GM19238 (cell line): ENCODE measurements around the gene AFDN.

ENCODE experiments used
- DNase-seq: peaks from one replicate; pipeline ENCODE4 v3.0.0; 2011; ENCODE audit warnings: low spot score; ENCODE audit not compliant: insufficient read length

AFDN gene

GRCh38 chr6:167918548-167919278 is 92.0 kb downstream of the AFDN start:
- DNase-seq: no peak

DNA sequence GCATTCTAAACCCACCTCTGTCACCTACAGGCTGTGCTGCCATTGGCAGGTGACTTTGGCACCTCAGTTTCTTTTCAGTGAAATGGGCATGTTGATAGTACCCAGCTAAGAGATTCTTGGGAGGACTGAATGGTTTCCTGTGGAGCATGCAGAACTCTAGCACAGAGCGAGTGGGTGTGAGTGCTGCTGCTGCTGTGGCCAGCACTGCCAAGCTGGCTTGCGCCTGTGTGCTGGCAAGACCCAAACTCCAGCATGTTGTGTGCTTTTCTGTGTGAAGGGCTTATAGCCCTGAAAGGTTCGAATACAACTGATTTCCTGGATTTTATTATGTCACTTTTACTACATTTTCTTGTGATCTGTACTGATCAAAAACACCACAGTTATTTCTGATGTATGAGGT is 92.6 kb downstream of the AFDN start:
- DNase-seq: no peak

- DNase-seq: no peak
These were observed 93.5 kb downstream of the AFDN start for GRCh38 chr6:167920165-167920564.

- DNase-seq: no peak
These were observed 95.1 kb downstream of the AFDN start for GRCh38 chr6:167921831-167922230.

GRCh38 chr6:167925026-167925425 is 98.3 kb downstream of the AFDN start:
- no peak for DNase-seq

DNA sequence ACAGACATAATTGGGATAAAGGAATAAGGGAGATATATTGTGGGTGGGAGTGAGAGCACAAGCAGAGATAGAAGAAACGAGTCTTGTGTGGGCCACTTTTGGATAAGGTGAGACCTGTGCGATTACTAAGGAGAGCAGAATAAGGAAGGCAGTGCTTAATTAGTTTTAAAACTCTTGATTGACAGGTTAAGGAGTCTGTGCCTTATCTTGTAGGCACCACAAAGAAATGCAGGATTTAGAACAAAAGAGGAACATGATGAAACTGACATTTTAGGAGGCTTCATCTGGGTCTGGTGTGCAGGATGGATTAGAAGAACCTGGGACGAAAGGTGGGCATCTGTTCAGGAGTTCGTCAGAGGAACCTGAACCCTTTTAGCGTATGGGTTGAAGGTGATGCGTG is 100.5 kb downstream of the AFDN start:
- DNase-seq: no peak

DNA sequence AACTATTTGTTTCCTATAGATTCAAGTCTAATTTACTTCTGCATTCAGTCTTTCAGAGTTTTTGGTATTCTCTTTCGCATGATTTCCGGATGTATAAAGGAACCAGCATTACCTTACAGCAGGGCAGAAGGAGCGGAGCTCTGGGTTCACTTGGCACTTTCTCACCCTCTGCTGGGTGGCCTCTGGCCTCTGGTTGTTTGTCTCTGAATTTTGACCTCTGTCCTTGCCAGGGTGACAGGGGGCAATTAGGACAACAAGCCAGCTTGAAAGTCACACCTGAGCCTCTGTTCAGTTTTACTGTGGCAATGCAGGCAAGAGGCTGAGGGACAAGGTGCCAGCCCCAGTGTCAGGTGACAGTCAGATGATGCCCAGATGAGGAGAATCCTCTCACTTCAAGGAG is 101.4 kb downstream of the AFDN start:
- DNase-seq: no peak

- DNase-seq: no peak
These were observed 103.6 kb downstream of the AFDN start for GRCh38 chr6:167930295-167930694.

DNA sequence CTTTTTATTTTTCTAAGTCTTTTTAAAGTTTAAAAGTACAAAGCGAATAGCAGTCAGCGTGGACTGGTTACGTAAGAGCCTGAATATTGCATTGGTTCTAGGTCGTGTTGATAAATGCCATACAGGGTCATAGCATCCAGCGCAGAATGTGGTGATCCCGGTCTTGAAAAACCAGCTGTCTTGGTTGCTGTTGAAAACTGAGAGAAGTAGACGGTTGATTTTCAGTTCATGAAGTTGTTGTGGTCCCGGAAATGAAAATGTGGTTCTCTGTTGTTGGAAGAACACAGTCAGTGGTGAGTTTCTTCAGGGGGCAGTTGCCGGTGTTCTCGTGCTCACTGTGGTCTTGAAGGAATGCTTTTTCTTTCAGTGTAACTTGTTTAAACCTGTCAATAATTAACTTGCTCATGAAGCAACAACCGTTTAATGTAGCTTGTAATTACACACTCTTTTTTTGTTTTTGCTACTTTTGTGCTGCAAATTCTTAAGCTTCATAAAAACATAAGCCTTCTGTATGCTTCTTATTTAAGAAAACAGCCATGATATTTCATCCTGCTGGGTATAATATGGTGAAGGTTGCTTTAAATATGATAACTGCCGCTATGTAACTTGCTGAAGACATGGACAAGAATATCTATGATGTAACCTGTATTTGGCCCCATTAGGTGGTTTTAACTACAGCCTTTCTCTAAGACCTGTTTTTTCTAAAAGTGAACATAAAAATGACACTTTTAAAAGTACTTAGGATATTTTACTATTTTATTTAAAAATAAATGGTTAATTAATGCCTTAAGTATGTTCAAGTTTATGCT is 106.0 kb downstream of the AFDN start:
- no peak for DNase-seq

DNA sequence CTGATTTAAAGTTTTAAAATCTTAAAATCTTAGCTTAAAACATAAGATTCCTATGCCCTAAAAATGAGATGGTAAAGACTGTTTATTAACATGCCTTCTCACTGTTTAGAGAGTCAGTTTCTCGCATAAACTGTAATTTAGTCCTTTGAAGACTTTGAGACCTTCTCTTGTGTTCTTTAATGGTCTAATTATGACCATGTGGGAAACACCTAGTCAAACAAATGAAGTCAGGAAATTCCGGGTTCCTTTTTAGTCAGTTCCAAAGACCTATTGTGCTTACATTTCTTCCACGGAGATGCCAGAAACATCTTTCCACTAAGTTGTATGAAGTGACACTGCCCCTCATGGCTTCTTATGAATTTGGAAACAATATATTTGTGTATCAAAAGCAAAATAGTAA is 106.6 kb downstream of the AFDN start:
- no peak for DNase-seq

DNA sequence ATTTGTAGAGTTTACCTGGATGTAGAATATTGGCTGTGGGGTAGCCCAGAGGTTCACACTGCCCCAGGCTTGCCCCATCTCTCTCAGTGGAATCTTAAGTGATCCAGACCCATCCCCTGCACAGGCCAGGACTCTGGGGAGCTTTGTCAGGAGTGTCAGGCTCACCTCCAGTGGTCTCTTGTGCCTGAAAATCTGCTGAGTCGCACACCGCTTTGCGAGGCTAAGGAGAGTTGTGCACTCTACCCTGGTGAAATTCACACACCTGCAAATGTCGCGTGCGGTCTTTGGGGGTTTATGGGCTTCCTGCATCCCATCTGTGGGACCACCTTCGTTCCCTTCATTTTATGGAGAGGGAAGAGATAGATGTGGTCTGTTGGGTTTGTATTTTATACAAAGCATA is 107.1 kb downstream of the AFDN start:
- DNase-seq: no peak

DNA sequence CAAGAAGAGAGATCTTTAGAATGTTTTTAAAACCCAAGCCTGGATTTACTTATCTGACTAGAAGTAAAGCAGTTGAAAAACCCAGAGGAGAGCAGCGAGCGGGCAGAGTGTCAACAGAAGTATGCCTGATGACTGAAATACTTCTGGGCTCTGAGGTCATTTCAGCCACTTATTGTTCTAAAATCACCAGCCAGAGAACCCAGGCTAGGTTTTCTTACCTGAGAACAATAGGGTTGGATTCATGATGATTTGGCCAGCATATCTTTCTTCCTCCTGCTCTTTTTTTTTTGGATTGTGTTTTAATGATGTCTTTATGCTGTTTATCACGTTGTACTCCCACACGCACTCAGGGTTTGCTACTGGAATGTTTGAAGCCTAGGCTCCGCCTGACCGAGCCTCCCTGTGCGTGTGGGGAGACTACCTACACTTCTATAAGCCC is 107.7 kb downstream of the AFDN start:
- no peak for DNase-seq

- DNase-seq: no peak
These were observed 109.3 kb downstream of the AFDN start for GRCh38 chr6:167936051-167936450.

DNA sequence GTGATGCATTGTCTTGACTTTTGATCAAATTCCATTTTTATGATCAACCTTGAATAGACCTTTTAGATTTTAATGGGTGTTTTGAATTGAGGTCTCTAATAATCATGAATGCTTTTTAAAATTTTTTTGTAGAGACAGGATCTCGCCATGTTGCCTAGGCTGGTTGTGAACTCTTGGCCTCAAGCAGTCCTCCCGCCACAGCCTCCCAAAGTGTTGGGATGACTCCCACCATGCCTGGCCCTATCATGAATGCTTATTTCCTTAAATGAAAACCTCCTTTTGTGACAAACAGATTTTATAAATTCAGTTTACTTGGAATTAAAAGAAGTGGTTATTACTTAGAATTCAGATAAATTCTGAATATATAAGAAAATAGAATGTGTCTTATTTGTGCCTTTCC is 110.6 kb downstream of the AFDN start:
- DNase-seq: no peak

DNA sequence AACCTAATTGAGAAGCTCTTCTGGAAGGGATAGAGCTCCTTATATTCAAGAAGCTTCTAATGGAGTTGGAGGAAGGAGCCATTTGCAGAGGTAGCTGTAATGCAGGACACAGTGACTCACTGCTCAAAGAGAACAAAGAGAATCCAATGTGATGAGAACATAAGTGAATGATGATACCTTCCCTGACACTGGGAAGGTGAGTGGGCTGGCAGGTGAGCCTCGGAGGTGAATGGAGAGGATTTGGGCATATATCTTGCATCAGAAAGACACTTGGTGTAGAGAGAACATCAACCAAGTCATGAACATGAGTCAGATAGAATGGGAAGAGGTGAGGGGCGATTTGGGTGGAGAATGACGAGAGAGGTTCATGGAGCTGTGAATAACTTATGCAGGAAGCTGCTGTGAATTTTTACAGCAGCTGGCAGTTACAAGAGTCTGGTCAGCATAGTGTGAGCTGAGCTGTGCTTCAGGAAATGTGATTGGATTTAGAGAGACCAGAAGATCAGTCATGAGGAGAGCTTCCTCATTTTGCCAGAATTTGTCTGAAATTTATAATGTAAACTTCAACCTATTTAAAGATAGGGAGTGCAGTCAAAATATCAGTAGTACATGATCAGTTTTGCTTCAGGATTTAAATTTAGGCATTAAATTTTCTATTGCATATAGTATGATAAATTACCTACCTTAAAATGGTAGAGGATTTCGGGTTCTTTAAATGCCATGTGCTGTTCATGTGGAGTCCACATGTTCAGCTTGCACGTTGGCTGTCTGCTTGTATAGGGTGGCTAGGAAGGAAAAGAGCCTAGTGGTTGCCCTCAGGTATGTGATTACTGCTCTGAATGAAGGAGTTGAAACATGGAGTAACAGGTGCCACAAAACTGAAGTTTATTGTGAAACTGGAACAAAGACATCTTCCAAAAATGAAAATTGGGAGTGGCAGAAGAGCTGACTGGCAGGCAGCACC is 111.5 kb downstream of the AFDN start:
- DNase-seq: no peak

GRCh38 chr6:167941822-167942221 is 115.1 kb downstream of the AFDN start:
- no peak for DNase-seq

DNA sequence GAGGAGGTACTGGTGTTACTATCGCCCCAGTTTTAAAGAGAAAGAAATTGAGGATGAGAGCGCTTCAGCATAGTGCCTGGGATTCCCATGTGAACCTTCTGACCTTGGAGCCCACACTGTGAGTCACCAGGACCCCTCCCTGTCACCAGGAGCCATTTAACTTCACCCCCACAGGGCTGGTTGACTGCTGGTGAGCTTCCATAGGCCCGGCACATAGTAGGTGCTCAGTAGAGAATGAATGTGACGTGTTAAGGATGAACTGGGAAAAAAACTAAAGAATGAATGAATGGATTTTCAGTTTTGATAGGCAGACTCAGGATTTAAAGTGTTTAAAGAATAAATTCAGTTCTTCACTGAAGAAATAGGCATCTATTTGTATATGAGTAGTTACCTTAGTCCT is 117.4 kb downstream of the AFDN start:
- no peak for DNase-seq

DNA sequence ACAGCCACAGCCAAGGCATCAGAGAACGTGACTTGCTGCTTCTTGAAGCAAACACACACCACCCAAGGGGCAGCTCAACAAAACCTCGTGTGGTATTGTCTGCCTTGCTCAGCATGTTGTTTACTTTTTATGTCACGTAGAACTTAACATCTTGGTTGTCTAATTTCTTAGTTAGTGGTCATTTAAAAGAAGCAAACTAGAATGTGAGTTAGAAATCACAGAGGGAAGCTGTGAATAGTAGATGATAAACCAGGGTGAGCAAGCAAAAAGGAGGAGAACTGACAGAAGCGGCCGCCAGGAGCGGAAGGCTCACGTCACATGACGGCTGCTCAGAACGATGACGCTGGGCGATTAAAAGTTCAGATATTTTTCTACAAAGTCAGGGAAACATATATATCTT is 119.3 kb downstream of the AFDN start:
- DNase-seq: no peak

DNA sequence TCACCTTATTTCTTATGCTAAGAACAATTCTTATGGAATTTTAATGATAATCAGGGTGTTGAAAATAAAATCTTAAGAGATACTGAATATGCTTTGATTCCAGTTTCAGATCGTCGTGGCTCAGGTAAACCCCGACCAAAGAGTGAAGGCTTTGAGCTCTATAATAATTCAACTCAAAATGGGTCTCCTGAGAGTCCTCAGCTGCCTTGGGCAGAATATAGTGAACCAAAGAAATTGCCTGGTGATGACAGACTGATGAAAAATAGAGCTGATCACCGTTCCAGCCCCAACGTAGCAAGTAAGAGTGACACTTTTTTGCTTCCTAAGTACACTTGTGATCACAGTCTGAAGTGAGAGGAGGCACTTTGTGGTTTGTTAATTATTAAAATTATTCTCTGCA is 119.9 kb downstream of the AFDN start:
- no peak for DNase-seq

DNA sequence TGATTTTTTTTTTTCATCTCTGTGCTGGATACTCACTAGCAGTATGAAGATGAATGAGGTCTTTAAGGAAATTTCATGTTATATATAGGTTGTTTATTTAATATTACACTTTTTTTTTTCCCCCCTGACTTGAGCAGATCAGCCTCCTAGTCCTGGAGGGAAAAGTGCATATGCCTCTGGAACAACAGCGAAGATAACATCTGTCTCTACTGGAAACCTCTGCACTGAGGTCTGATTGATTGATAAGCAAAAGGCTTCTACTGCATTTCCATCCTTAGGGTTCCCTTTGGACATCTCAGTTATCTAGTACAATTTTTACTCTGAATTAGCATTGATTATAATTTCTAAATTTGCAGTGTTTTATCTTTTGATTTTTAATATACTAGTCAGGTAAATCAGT is 121.0 kb downstream of the AFDN start:
- no peak for DNase-seq

GRCh38 chr6:167948716-167949115 is 122.0 kb downstream of the AFDN start:
- no peak for DNase-seq
